ENCODE measurements around the gene MSRB3. TPM values are rescaled to one million over a fixed set of nuclear protein-coding genes. Genes with fewer than 3 reads are reported as not detected.

Gene MSRB3
- total RNA-seq, 3 donors from 2014 or later = 35.0 to 59.8 (median 51.8) TPM

- H3K4me1 ChIP-seq = no peaks in the 10 kb centered on the region
- intact Hi-C loops (cut with DNase I; ENCODE audit: low total_unique reads) = no loop called here
- H3K27ac ChIP-seq = no peak overlapping the region
- no peaks in the 10 kb centered on the region for H3K9me3 ChIP-seq
- H3K4me3 ChIP-seq = no peak overlapping the region
- DNase-seq (ENCODE audit: low spot score in 2 of 2) = no peak
- no peaks in the 10 kb centered on the region for H3K36me3 ChIP-seq
- TF ChIP-seq CTCF (IDR thresholded peaks at IDR 0.05) = no peak
- no peak for TF ChIP-seq POLR2AphosphoS5 (IDR thresholded peaks at IDR 0.05)
- TF ChIP-seq POLR2A (IDR thresholded peaks at IDR 0.05) = no peak
- H3K27me3 ChIP-seq = no peaks in the 10 kb centered on the region
Observed at GRCh38 chr12:65324056-65324455, 45.6 kb downstream of the MSRB3 start.

- H3K36me3 ChIP-seq = no peaks in the 10 kb centered on the region
- intact Hi-C loops (cut with DNase I; ENCODE audit: low total_unique reads) = no loop called here
- H3K4me1 ChIP-seq = no peaks in the 10 kb centered on the region
Observed at GRCh38 chr12:65324551-65324950, 46.1 kb downstream of the MSRB3 start.

GRCh38 chr12:65325183-65325582 lies 46.7 kb downstream of the MSRB3 start:
- H3K4me3 ChIP-seq = no peak overlapping the region
- DNase-seq (ENCODE audit: low spot score in 2 of 2) = no peak
- intact Hi-C loops (cut with DNase I; ENCODE audit: low total_unique reads) = no loop called here
- H3K27me3 ChIP-seq = no peaks in the 10 kb centered on the region
- H3K36me3 ChIP-seq = no peaks in the 10 kb centered on the region
- H3K27ac ChIP-seq = no peak overlapping the region
- TF ChIP-seq CTCF (IDR thresholded peaks at IDR 0.05) (no peak), POLR2A (IDR thresholded peaks at IDR 0.05) (no peak), POLR2AphosphoS5 (IDR thresholded peaks at IDR 0.05) (no peak)
- no peaks in the 10 kb centered on the region for H3K4me1 ChIP-seq
- no peaks in the 10 kb centered on the region for H3K9me3 ChIP-seq

More at GRCh38 chr12:65324551-65324950, 46.1 kb downstream of the MSRB3 start:
- Histone ChIP-seq H3K4me3 (no peak overlapping the region), H3K27me3 (no peaks in the 10 kb centered on the region), H3K27ac (no peak overlapping the region), H3K9me3 (no peaks in the 10 kb centered on the region)
- no peak for TF ChIP-seq CTCF (IDR thresholded peaks at IDR 0.05)
- no peak for TF ChIP-seq POLR2A (IDR thresholded peaks at IDR 0.05)
- no peak for TF ChIP-seq POLR2AphosphoS5 (IDR thresholded peaks at IDR 0.05)
- DNase-seq (ENCODE audit: low spot score in 2 of 2) = no peak

- intact Hi-C loops (cut with DNase I; ENCODE audit: low total_unique reads) = no loop called here
- Histone ChIP-seq H3K4me3 (no peak overlapping the region), H3K4me1 (no peaks in the 10 kb centered on the region), H3K36me3 (no peaks in the 10 kb centered on the region), H3K27me3 (no peaks in the 10 kb centered on the region), H3K9me3 (no peaks in the 10 kb centered on the region), H3K27ac (no peak overlapping the region)
- TF ChIP-seq CTCF (IDR thresholded peaks at IDR 0.05) (no peak), POLR2A (IDR thresholded peaks at IDR 0.05) (no peak), POLR2AphosphoS5 (IDR thresholded peaks at IDR 0.05) (no peak)
- DNase-seq (ENCODE audit: low spot score in 2 of 2) = no peak
Observed at GRCh38 chr12:65326616-65327015, 48.1 kb downstream of the MSRB3 start.

GRCh38 chr12:65327207-65328076 lies 49.0 kb downstream of the MSRB3 start:
- intact Hi-C loops (cut with DNase I; ENCODE audit: low total_unique reads) = no loop called here
- H3K27me3 ChIP-seq = no peaks in the 10 kb centered on the region
- peak in 1 of 3 donors; percentile 11 for TF ChIP-seq POLR2AphosphoS5 (IDR thresholded peaks at IDR 0.05)
- TF ChIP-seq POLR2A (IDR thresholded peaks at IDR 0.05) = no peak
- TF ChIP-seq CTCF (IDR thresholded peaks at IDR 0.05) = no peak
- peak overlapping the region in 1 of 3 donors; percentile 40 for H3K4me3 ChIP-seq
- H3K36me3 ChIP-seq = no peaks in the 10 kb centered on the region
- no peaks in the 10 kb centered on the region for H3K9me3 ChIP-seq
- H3K4me1 ChIP-seq = no peaks in the 10 kb centered on the region
- peak overlapping the region; percentile 41 to 50 for H3K27ac ChIP-seq
- peak in 1 of 2 donors; percentile 56 for DNase-seq (ENCODE audit: low spot score in 2 of 2)

Data from breast epithelium (tissue), 4 donors.